ENCODE results near the gene ISLR. TPM values are rescaled to one million over a fixed set of nuclear protein-coding genes. Genes with fewer than 3 reads are reported as not detected.

The ISLR gene
- total RNA-seq, 1 donor from 2014 or later, result not detected

- TF ChIP-seq CTCF (conservative IDR thresholded peaks at IDR 0.05; ENCODE audit: low read depth, low read length), result no peak
- DNase-seq (ENCODE audit: low read depth), result no peak
- no peak overlapping the region for H3K4me3 ChIP-seq (ENCODE audit: low read depth, low read length)
These were observed 878 bp downstream of the ISLR start for GRCh38 chr15:74174219-74174957.

- no peak for TF ChIP-seq CTCF (conservative IDR thresholded peaks at IDR 0.05; ENCODE audit: low read depth, low read length)
- no peak overlapping the region for H3K4me3 ChIP-seq (ENCODE audit: low read depth, low read length)
- DNase-seq (ENCODE audit: low read depth), result no peak
These were observed 1.4 kb downstream of the ISLR start for GRCh38 chr15:74174958-74175253.

GRCh38 chr15:74175271-74176191, 2.0 kb downstream of the ISLR start:
- DNase-seq (ENCODE audit: low read depth), result no peak
- TF ChIP-seq CTCF (conservative IDR thresholded peaks at IDR 0.05; ENCODE audit: low read depth, low read length), result no peak
- no peak overlapping the region for H3K4me3 ChIP-seq (ENCODE audit: low read depth, low read length)

GRCh38 chr15:74176262-74177214, 3.0 kb downstream of the ISLR start:
- H3K4me3 ChIP-seq (ENCODE audit: low read depth, low read length), result no peak overlapping the region
- TF ChIP-seq CTCF (conservative IDR thresholded peaks at IDR 0.05; ENCODE audit: low read depth, low read length), result no peak
- DNase-seq (ENCODE audit: low read depth), result no peak

- TF ChIP-seq CTCF (conservative IDR thresholded peaks at IDR 0.05; ENCODE audit: low read depth, low read length), result no peak
- DNase-seq (ENCODE audit: low read depth), result no peak
These were observed 5.0 kb downstream of the ISLR start for GRCh38 chr15:74178326-74179100.

More at GRCh38 chr15:74178326-74179100, 5.0 kb downstream of the ISLR start:
- no peak overlapping the region for H3K4me3 ChIP-seq (ENCODE audit: low read depth, low read length)

Data from epithelial cell of proximal tubule (primary cell).